ENCODE data around the gene SLC38A7. TPM values are rescaled to one million over a fixed set of nuclear protein-coding genes. Genes with fewer than 3 reads are reported as not detected.

The SLC38A7 gene
- total RNA-seq, 1 experiment from 2014 or later = 20.2 TPM

- Histone ChIP-seq H3K27ac (ENCODE audit: low read length) (no peak overlapping the region), H3K9me3 (ENCODE audit: control insufficient read depth, insufficient read depth, low read depth, low read length) (no peaks in the 10 kb centered on the region), H3K4me3 (ENCODE audit: low read depth in 2 of 2, low read length in 2 of 2) (no peak overlapping the region), H3K36me3 (ENCODE audit: control insufficient read depth, insufficient read depth, low read length) (no peaks in the 10 kb centered on the region), H3K27me3 (ENCODE audit: control insufficient read depth, insufficient read depth, low read length) (no peaks in the 10 kb centered on the region), H3K4me1 (ENCODE audit: control insufficient read depth, insufficient read depth, low read length) (no peaks in the 10 kb centered on the region)
- intact Hi-C loops (cut with micrococcal nuclease; ENCODE audit: unreplicated experiment) (no loop called here), in situ Hi-C loops (cut with HindIII; ENCODE audit: low pct_unique_long_range_greater_than_20kb, low sequenced_read_pairs) (no loop called here)
- DNase-seq (ENCODE audit: low read depth, low spot score) (no peak), ATAC-seq (no peak)
- TF ChIP-seq CTCF (IDR thresholded peaks at IDR 0.05) (no peak), SIN3A (IDR thresholded peaks at IDR 0.05; ENCODE audit: borderline replicate concordance, insufficient read depth, low read depth, low read length) (no peak), TCF7L2 (IDR thresholded peaks at IDR 0.05; ENCODE audit: low read depth, low read length) (no peak), POLR2AphosphoS5 (IDR thresholded peaks at IDR 0.05; ENCODE audit: low read depth, low read length) (no peak), REST (IDR thresholded peaks at IDR 0.05; ENCODE audit: insufficient read depth in 1 of 2, low read depth in 2 of 2, low read length in 1 of 2) (no peak)
- BruUV-seq (replicated peaks) = no TSS peak
- CTCF ChIA-PET = no interaction called here
- POLR2A ChIA-PET = no interaction called here
Measured at GRCh38 chr16:58644765-58645487, 39.6 kb downstream of the SLC38A7 start.

GRCh38 chr16:58644108-58644507, 40.5 kb downstream of the SLC38A7 start:
- ChIA-PET CTCF (no interaction called here), POLR2A (no interaction called here)
- in situ Hi-C loops (cut with HindIII; ENCODE audit: low pct_unique_long_range_greater_than_20kb, low sequenced_read_pairs) (no loop called here), intact Hi-C loops (cut with micrococcal nuclease; ENCODE audit: unreplicated experiment) (no loop called here)
- DNase-seq (ENCODE audit: low read depth, low spot score) (no peak), ATAC-seq (no peak)
- no peak for TF ChIP-seq POLR2AphosphoS5 (IDR thresholded peaks at IDR 0.05; ENCODE audit: low read depth, low read length)
- no peak for TF ChIP-seq TCF7L2 (IDR thresholded peaks at IDR 0.05; ENCODE audit: low read depth, low read length)
- TF ChIP-seq REST (IDR thresholded peaks at IDR 0.05; ENCODE audit: insufficient read depth in 1 of 2, low read depth in 2 of 2, low read length in 1 of 2) = no peak
- TF ChIP-seq CTCF (IDR thresholded peaks at IDR 0.05) = no peak
- TF ChIP-seq SIN3A (IDR thresholded peaks at IDR 0.05; ENCODE audit: borderline replicate concordance, insufficient read depth, low read depth, low read length) = no peak
- no TSS peak for BruUV-seq (replicated peaks)
- no peak overlapping the region for H3K4me3 ChIP-seq (ENCODE audit: low read depth in 2 of 2, low read length in 2 of 2)
- no peaks in the 10 kb centered on the region for H3K9me3 ChIP-seq (ENCODE audit: control insufficient read depth, insufficient read depth, low read depth, low read length)
- H3K4me1 ChIP-seq (ENCODE audit: control insufficient read depth, insufficient read depth, low read length) = no peaks in the 10 kb centered on the region
- no peaks in the 10 kb centered on the region for H3K27me3 ChIP-seq (ENCODE audit: control insufficient read depth, insufficient read depth, low read length)
- no peak overlapping the region for H3K27ac ChIP-seq (ENCODE audit: low read length)
- no peaks in the 10 kb centered on the region for H3K36me3 ChIP-seq (ENCODE audit: control insufficient read depth, insufficient read depth, low read length)

Data from Panc1 (cell line).